HG03558 (cell line): Measurements from ENCODE around the gene MAP3K15.
A peak's percentile ranks its signal among the peaks of the same experiment; 100 is the strongest.

Experiments used
- ATAC-seq: cut with Tn5 transposase; IDR thresholded peaks from one replicate; pipeline ENCODE4 v1.9.1; 2021; ENCODE audit warnings: moderate number of reproducible peaks; ENCODE audit not compliant: unreplicated experiment; ENCODE audit errors: extremely low read depth

The MAP3K15 gene

DNA sequence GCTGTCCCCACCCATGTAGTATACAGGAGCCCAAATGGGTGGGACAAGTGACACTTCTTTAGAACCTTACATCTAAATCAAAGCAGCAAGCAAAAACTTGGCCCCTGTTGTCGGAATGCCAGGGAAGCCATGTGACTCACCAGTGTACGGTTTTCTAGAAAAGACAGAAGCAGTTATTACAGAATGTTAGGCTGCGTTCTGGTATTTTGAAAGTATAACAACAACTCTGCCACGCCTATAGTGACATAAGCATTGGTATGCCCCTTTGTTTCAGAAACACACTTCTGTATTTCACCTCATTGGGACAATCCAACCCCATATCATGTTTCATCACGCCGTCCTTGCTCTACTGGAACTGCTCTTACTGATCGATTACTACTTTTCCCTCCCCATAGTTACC is 156.8 kb downstream of the MAP3K15 start:
- no peak for ATAC-seq

DNA sequence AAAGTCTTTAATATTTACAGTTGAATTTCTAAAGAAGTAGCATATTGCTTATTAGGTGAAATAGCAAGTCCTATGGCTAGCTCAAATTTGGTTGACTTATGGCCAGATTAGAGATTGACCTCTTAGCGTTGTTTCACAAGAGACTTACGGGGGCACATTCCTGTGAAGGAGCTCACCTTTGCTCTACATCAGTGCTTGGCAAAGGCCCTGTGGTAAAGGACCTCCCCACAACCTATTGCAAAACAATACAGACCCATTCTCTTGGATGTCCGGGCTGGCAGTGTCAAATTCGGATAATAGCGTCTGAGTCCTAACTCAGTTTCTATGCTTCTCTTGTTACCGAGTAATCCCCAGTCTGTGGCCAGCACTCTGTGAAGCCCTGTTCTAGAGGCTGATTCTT is 160.7 kb downstream of the MAP3K15 start:
- no peak for ATAC-seq

DNA sequence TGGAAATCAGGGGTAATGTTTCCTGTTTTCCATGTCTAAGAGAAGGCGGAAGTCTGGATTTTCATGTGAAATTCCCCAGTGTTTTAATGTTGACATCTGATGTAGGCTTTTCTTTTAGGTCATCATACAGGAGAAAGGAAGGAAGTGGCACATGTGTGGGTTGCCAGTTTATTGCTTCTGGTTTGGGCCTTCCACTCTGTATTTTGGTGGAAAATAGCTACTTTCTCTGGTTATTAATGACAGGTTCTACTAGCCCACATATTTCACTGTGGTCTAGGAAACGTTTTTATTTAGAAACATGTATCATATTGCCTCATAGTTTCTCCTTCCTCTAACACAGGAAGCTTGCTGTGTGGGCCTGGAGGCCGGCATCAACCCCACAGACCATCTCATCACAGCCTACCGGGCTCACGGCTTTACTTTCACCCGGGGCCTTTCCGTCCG is 164.3 kb downstream of the MAP3K15 start:
- ATAC-seq, result peak; percentile 82

DNA sequence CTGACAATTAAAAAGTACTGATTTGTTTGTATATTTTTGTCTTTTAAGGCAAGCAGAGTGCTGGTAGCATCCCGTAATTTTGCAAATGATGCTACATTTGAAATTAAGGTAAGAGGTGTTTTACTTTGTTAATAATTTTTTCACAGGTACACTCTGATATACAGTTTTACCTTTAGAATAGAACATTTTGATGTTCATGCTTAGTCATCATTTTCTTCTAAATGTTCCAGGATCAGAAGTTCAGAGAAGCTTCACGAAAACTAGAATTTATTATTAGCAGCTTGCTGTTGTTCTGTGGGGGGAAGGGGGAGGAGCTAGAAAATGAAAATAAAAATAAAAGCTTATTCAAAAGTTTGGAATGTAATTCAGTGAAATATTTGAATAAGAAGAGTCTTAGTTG is 166.0 kb downstream of the MAP3K15 start:
- ATAC-seq, result no peak

DNA sequence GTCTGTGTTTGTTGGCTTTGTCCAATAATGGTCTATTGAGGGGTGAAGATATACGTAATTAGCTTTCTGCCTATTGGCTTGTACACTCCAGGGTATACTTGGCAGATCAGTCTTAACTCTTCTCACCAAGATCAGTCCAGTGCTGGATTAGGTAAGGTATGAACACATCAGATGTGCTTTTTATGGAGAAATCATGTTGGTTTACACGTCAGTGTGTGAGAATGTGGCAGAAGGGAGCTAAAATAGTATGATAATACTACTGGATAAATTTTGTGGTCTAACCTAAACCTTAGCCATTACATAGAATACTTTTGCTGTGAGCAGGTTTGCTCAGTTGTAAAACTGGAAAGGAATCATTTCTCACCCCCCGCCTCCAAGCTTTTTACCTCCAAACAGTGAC is 167.4 kb downstream of the MAP3K15 start:
- no peak for ATAC-seq

DNA sequence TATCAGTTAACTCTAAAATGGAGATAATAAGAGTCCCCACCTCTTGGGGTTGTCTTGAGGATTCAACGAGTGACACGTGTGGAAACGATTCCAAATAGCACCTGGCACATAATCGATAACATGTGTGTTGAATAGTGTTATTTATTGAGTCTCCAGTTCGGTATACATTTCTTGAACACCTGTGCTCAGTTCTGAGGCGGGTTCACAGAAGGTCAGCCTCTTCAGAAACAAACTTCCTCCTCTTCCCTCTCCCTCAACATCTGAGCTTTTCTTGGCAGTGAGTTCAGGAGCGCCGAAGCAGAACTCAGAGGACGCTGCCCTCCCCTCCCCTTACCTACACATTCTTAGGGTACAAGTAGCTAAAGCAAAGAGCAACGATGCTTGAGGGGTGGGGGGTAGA is 170.6 kb downstream of the MAP3K15 start:
- ATAC-seq, result no peak

DNA sequence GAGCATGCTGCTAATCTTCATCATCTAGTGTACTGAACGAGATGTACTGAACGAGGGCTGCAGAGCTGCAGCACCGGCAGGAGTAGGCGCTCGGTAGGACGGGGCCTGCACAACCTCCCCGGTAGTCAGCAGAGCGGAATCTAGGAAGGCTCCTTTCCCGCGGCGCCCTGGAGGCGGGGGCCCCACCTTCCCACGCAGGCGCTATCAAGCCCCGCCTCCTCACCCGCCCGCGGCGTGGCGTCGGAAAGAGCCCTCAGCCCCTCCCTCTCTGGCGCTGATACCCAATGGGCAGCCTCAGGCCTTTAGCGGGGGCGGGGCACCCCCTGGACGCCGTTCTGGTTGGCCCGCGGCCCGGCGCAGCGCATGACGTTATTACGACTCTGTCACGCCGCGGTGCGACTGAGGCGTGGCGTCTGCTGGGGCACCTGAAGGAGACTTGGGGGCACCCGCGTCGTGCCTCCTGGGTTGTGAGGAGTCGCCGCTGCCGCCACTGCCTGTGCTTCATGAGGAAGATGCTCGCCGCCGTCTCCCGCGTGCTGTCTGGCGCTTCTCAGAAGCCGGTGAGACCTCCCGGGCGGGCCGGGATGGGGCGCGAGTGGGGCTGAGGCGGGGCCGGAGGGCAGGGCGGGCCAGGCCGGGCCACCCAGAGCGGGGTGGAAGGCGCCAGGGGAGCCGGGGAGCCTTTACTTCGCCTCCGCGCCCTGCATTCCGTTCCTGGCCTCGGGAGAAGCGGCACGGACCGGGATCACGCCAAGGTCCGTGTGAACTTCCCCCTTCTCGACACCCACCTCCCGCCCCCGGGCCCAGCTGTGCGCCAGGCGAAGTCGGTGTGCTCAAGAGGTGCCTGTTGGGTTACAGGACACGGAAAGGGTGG is 171.5 kb downstream of the MAP3K15 start, which contains the start of gene PDHA1:
TSS of gene PDHA1 (plus strand) at position 393 of the 874 bp plus-strand sequence. CDS start at position 504, 111 bp downstream.
- peak; percentile 93 for ATAC-seq

DNA sequence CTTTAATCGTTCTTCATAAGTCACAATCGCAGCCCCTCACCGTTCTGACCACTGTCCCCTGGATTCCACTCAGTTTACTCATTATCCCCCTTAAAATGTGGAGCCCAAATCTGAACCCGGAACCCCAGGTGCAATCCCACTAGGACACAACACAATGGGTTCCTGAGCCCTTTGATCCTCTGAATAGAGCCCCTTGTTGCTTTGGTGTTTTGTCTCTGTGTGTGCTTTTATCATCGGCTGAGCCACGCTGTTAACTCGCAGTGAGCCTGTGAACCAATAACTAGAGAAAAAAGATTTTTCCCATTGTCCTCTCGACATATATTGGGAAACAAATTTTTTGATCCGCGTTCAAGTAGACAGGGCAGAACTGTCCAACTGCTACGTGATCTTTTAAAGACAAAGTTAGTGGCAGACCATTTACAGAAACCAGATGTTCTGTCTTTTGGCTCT is 172.2 kb downstream of the MAP3K15 start:
- ATAC-seq, result no peak

DNA sequence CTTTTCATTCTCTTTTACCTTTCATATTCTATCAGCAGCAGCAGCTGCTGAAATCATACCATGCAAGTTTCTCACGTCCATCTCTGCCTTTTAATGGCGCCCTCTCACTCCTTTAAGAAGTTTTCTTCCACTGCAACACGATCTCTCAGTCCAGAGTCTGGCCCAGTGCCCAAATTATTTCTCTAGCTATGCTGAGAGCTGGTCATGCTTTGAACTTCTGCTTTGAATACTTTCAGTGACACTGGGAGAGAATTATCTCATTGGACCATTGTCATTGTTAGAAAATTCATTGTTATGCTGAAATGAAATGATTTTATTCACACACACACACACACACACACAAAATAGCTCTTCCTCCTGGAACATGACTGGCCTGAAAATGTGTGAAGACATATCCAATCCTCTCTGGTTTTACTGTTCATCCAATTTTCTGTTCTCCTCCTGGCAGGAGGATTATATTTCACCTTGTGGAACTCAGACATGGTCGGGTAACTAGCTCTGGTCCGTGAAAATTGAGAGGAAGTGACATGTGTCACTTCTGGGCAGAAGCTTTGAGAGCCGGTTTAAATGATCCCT is 172.9 kb downstream of the MAP3K15 start:
- no peak for ATAC-seq

DNA sequence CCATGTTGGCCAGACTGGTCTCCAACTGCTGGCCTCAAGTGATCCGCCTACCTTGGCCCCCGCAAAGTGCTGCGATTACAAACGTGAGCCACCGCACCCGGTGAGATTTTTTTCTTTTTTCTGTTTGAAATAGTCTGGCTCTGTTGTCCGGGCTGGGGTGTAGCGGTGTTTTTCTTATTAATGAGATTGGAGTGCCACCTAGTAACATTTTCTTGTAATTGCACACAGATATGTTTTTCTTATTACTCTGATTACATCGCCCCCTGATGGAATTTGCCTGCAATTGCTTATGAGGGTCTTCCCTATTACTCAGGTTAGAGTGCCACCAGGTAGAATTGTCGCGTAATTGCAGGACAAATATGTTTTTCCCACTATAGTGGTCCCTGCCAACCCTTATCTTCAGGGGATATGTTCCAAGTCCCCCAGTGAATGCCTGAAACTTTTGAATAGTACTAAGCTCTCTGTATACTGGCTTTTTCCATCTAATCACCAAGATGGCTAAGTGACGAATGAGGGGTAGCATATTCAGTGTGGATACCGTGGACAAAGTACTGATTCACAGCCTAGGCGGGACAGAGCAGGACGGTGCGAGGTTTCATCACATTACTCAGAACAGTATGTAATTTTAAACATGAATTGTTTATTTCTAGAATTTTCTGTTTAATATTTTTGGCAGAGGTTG is 180.2 kb downstream of the MAP3K15 start:
- no peak for ATAC-seq

DNA sequence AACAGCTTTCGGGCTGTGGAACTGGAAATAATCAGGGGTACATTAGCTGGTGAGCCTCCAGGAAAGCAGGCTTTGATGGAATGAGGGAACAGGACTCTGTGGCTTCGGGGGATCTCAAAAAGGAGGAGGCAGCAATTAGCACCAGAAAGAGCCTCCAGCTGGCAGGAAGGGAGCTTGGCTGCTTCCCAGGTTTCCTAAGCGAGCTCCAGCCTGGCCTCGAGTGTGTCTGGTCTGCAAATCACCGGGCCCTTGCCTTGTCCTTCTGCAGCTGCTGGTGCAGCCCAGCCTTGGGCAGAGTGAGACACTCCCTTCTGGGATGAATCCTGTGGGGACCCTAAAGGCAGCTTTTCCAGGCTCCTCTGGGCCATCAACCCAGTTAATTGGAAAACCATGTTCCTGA is 182.3 kb downstream of the MAP3K15 start:
- ATAC-seq, result no peak

DNA sequence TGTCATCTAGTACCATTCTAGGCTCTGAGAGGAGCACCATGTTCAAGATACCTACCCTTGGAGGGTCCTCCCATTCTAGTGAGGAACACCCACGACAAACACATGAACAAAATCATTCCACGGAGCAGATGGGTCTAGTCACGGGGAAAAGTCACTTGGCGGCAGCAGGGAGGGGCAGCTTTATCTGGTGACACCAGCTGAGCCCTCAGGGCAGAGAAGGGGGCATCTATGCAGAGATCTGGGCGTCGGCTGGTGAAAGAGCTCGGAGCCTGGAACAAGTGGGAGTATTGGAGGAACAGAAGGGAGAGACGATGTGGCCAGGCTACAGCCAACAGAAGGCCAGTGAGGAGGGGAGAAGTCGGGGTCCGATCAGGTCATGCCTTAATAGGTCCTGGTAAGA is 183.5 kb downstream of the MAP3K15 start:
- no peak for ATAC-seq

DNA sequence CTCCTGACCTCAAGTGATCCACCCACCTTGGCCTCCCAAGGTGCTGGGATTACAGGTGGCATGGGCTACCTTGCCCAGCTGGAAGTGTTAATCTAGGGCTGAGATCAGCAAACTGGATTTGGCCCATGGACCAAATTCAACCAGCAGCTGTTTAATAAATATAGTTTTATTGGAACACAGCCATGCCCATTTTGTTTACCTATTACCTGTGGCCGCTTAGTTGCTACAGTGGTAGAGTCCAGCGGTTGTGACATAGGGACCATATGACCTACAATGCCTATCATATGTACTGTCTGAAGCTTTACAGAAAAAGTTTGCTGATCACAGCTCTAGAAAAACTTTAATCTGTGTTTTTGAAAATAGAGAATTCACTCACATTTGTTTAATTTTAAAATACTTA is 188.7 kb downstream of the MAP3K15 start:
- no peak for ATAC-seq
